ENCODE data around the gene HBS1L.

HBS1L gene

GRCh38 chr6:134930463-134930862 is 124.2 kb downstream of the HBS1L start:
- no peak for DNase-seq (ENCODE audit: low spot score)
- no peak for TF ChIP-seq CTCF (IDR thresholded peaks at IDR 0.05; ENCODE audit: extremely low read depth, missing control alignments)

- no peak for DNase-seq (ENCODE audit: low spot score)
- TF ChIP-seq CTCF (IDR thresholded peaks at IDR 0.05; ENCODE audit: extremely low read depth, missing control alignments) = no peak
Measured at GRCh38 chr6:134928151-134928900, 126.3 kb downstream of the HBS1L start.

GRCh38 chr6:134925800-134926199 is 128.8 kb downstream of the HBS1L start:
- no peak for TF ChIP-seq CTCF (IDR thresholded peaks at IDR 0.05; ENCODE audit: extremely low read depth, missing control alignments)
- no peak for DNase-seq (ENCODE audit: low spot score)

- no peak for TF ChIP-seq CTCF (IDR thresholded peaks at IDR 0.05; ENCODE audit: extremely low read depth, missing control alignments)
- no peak for DNase-seq (ENCODE audit: low spot score)
Measured at GRCh38 chr6:134921721-134922261, 132.8 kb downstream of the HBS1L start.

GRCh38 chr6:134921276-134921675 is 133.3 kb downstream of the HBS1L start:
- DNase-seq (ENCODE audit: low spot score) = no peak
- TF ChIP-seq CTCF (IDR thresholded peaks at IDR 0.05; ENCODE audit: extremely low read depth, missing control alignments) = no peak

- TF ChIP-seq CTCF (IDR thresholded peaks at IDR 0.05; ENCODE audit: extremely low read depth, missing control alignments) = no peak
- DNase-seq (ENCODE audit: low spot score) = no peak
Measured at GRCh38 chr6:134920422-134920821, 134.2 kb downstream of the HBS1L start.

- DNase-seq (ENCODE audit: low spot score) = no peak
- no peak for TF ChIP-seq CTCF (IDR thresholded peaks at IDR 0.05; ENCODE audit: extremely low read depth, missing control alignments)
Measured at GRCh38 chr6:134918418-134918961, 136.1 kb downstream of the HBS1L start.
